GM10266 (cell line): ENCODE results near the gene CSNK1D.

Experiments used
- DNase-seq: peaks from one replicate; pipeline ENCODE4 v3.0.0; 2012; ENCODE audit errors: extremely low spot score
- TF ChIP-seq, protein P1 (sequence below): IDR thresholded peaks from 2 replicates; pipeline ENCODE4 v1.5.1; 2012; ENCODE audit warnings: mild to moderate bottlenecking, low read depth; ENCODE audit not compliant: control insufficient read depth, insufficient read depth; ENCODE audit errors: missing control alignments

The CSNK1D gene

DNA sequence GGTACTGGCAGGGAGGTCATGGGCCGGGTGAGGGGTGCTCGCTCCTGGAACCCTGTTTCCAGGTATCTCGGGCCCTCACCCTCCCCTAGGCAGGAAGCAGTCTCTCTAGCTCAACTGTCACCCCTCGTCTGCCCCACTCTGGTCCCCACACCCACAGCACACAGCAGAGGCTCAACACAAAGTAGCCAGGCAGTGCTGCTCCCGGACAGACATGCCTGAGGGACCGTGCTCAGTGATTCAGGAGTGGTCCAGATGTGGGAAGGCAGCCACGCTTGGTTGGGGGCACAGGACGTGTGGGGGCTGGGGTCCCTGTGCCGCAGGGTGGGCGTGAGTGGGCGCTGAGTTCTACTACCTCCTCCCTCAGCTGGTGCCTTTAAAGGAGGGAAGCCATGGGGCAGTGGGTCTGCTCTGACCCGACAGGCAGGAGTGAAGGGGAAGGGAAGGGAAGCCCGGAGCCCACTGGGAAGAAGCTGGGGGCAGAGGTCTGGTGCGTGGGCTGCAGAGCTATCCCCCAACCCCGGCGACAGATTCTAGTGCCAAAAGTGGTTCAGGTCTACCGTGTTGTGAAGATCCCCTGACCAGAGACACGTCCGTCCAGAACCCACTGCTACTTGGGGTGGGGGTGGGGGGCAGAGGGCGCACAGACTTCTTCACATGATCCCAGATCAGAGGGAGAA, 32.9 kb downstream of the CSNK1D start:
- DNase-seq, result no peak
- TF ChIP-seq, protein P1, sequence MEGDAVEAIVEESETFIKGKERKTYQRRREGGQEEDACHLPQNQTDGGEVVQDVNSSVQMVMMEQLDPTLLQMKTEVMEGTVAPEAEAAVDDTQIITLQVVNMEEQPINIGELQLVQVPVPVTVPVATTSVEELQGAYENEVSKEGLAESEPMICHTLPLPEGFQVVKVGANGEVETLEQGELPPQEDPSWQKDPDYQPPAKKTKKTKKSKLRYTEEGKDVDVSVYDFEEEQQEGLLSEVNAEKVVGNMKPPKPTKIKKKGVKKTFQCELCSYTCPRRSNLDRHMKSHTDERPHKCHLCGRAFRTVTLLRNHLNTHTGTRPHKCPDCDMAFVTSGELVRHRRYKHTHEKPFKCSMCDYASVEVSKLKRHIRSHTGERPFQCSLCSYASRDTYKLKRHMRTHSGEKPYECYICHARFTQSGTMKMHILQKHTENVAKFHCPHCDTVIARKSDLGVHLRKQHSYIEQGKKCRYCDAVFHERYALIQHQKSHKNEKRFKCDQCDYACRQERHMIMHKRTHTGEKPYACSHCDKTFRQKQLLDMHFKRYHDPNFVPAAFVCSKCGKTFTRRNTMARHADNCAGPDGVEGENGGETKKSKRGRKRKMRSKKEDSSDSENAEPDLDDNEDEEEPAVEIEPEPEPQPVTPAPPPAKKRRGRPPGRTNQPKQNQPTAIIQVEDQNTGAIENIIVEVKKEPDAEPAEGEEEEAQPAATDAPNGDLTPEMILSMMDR, result no peak

DNA sequence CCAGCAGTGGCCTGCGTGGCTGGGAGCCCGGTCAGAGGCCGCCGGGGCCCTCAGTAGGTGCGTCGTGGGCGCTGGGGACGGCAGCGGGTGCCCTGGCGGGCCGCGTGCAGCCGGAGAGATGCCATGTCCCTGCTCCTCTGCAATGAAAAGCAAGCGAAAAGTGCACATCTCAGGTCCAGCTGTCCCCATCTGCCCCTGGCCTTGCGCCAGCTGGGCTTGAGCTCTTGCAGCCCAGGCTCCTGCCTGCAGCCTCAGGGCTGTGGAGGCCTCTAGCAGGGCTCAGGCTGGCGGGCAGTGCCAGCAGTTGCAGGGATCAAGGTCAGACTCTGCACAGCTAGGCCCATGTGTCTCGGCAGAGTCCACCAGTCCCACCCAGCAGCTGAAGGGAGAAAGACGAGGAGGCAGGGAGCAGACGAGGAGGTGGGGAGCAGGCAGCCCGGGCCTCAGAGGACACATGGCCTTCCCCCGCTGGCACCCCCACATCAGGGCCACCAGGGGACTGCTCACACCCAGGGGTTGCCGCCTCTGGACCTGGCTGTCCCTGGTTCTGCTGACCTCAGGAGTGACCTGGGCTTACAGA, 33.5 kb downstream of the CSNK1D start:
- TF ChIP-seq, protein P1, result no peak
- DNase-seq, result no peak

DNA sequence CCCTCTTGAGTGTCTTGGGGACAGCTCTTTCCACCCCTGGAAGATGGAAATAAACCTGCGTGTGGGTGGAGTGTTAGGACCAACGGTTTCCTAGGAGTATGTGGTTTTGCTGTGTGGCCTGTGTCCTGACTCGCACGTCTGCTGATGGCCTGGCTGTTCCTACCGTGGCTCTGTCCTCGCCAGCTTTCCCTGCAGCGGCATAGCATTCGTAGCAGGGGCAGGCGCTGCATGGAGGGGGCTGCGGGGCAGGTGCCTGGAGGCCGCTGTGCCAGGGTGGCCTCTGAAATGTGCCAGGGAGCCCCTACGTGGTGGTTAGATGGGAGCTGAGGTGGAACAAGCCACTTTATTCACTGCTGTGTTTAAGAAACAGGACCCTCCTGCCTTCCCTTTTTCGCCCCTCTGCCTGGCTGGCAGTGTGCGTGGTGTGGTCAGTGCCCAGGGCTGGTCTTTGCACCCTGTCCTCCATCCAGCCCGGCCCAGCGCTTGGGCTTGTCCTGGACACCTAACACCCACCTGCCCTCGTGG, 34.0 kb downstream of the CSNK1D start:
- TF ChIP-seq, protein P1, result no peak
- DNase-seq, result no peak

DNA sequence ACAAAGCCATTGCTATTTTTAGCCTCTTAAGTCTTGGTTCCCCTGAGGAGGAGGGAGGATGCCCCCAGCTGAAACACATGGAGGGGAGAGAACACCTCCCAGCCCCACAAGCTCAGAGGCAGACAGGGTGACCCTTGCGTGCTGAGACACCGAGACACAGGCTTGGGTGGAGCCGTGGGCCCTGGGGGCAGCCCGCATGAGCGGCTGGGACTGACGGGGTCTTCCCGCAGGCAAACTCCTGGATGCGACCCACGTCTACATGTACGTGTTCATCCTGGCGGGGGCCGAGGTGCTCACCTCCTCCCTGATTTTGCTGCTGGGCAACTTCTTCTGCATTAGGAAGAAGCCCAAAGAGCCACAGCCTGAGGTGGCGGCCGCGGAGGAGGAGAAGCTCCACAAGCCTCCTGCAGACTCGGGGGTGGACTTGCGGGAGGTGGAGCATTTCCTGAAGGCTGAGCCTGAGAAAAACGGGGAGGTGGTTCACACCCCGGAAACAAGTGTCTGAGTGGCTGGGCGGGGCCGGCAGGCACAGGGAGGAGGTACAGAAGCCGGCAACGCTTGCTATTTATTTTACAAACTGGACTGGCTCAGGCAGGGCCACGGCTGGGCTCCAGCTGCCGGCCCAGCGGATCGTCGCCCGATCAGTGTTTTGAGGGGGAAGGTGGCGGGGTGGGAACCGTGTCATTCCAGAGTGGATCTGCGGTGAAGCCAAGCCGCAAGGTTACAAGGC, 34.9 kb downstream of the CSNK1D start:
- DNase-seq, result peak; percentile 72
- TF ChIP-seq, protein P1, result no peak

DNA sequence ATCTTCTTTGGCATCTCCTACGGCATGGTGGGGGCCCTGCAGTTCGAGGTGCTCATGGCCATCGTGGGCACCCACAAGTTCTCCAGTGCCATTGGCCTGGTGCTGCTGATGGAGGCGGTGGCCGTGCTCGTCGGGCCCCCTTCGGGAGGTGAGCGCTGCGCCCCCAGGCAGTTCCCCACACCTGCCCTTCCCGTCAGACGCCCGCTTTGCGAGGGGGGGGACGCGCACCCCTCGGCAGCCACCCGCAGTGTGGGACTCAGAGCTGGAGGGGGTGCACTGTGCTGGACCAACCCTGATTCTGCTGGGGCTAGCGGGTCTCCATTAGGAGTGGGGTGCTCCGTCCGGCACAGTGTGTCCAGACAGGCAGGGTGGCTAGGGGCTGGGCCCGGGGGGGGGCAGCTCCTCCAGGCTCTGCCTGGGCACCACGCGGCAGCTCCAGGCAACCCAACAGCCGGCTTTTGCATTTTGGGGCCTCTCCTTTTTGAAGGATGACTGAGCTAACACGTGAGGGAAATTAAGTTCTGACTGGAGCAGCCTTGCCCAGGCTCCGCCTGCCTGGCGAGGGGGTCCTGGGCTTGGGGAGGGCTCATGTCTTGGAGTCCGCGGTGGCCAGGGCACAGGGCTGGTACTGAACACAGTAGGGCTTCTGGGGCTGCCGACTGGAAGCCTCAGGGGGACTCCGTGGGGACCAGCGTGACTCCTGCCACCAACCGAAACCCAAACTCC, 35.6 kb downstream of the CSNK1D start:
- DNase-seq, result no peak
- TF ChIP-seq, protein P1, result no peak

DNA sequence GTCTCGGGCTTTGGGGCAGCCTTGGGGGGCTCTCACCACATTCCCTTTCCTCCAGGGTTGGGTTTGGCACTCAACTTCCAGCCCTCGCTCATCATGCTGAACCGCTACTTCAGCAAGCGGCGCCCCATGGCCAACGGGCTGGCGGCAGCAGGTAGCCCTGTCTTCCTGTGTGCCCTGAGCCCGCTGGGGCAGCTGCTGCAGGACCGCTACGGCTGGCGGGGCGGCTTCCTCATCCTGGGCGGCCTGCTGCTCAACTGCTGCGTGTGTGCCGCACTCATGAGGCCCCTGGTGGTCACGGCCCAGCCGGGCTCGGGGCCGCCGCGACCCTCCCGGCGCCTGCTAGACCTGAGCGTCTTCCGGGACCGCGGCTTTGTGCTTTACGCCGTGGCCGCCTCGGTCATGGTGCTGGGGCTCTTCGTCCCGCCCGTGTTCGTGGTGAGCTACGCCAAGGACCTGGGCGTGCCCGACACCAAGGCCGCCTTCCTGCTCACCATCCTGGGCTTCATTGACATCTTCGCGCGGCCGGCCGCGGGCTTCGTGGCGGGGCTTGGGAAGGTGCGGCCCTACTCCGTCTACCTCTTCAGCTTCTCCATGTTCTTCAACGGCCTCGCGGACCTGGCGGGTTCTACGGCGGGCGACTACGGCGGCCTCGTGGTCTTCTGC, 36.3 kb downstream of the CSNK1D start:
- no peak for DNase-seq

More for the DNA sequence above, 36.3 kb downstream of the CSNK1D start:
- TF ChIP-seq, protein P1, result no peak
